ENCODE data around the gene LHX6. TPM values are rescaled to one million over a fixed set of nuclear protein-coding genes. Genes with fewer than 3 reads are reported as not detected.

The LHX6 gene
- total and polyA plus RNA-seq, 9 donors = 3.7 to 6.9 (median 5.8) TPM

- WGBS (ENCODE audit: insufficient coverage) = 35% methylated on average over 51 of the region's 51 CpGs
- no peak for DNase-seq
- H3K36me3 ChIP-seq (ENCODE audit: control insufficient read depth, insufficient read depth, low read length) = no peaks in the 10 kb centered on the region
- no peak overlapping the region for H3K27ac ChIP-seq (ENCODE audit: low read length)
- no peak overlapping the region for H3K4me3 ChIP-seq (ENCODE audit: low read length)
- peaks cover 94% of the 10 kb centered on the region for H3K27me3 ChIP-seq (ENCODE audit: control insufficient read depth, insufficient read depth, low read length)
- H3K4me1 ChIP-seq (ENCODE audit: control insufficient read depth, insufficient read depth, low read length) = peaks cover 27% of the 10 kb centered on the region
- no peaks in the 10 kb centered on the region for H3K9me3 ChIP-seq (replicated peaks; ENCODE audit: control insufficient read depth, low read depth, low read length)
Observed at GRCh38 chr9:122225312-122226141, 3.2 kb downstream of the LHX6 start.

DNA sequence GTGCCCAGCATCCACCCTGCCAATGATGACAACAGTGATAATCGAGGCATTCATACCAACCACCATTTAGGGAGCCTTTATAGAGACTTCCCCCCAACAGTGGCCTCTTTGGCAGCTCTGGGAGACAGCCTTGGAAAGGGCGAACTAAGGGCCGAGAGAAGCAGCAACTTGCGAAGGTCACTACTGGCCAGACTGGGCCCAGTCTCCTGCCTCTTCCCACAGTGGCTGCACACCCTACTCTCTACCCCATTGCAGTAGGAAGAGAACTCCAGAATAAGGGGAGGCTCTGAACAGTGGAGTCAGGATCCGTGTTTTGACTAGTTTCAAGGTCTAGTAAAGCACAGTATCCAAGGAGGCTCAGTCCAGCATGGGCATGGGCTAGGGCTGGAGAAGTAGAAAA, 5.3 kb downstream of the LHX6 start:
- Histone ChIP-seq H3K27me3 (ENCODE audit: control insufficient read depth, insufficient read depth, low read length) (peaks cover 98% of the 10 kb centered on the region), H3K4me1 (ENCODE audit: control insufficient read depth, insufficient read depth, low read length) (peaks cover 45% of the 10 kb centered on the region)

DNA sequence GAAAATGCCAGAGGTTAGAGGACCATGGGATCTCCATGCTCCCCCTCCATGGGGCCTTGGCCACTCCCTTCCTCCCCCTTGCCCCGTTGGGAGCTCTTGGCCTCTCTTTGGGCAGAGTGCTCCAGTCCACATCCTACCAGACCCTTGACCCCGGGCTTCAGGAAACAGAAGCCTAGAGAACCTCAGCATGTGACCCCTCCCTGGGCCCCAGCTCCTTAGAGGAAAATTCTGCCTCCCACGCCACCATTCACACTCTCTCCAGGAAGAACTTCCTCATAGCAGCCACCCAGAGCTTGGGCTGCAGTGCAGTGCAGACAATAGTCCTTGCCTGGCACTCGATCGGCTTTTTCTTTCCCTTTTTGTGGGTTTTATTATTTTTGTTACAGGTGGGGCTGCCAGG, 6.0 kb downstream of the LHX6 start:
- Histone ChIP-seq H3K9me3 (replicated peaks; ENCODE audit: control insufficient read depth, low read depth, low read length) (no peaks in the 10 kb centered on the region), H3K4me1 (ENCODE audit: control insufficient read depth, insufficient read depth, low read length) (peaks cover 43% of the 10 kb centered on the region), H3K36me3 (ENCODE audit: control insufficient read depth, insufficient read depth, low read length) (no peaks in the 10 kb centered on the region), H3K27ac (ENCODE audit: low read length) (no peak overlapping the region), H3K27me3 (ENCODE audit: control insufficient read depth, insufficient read depth, low read length) (peaks cover 99% of the 10 kb centered on the region), H3K4me3 (ENCODE audit: low read length) (no peak overlapping the region)
- no peak for DNase-seq
- WGBS (ENCODE audit: insufficient coverage) = 45% methylated on average over 2 of the region's 5 CpGs

More for the DNA sequence above, 5.3 kb downstream of the LHX6 start:
- Histone ChIP-seq H3K9me3 (replicated peaks; ENCODE audit: control insufficient read depth, low read depth, low read length) (no peaks in the 10 kb centered on the region), H3K36me3 (ENCODE audit: control insufficient read depth, insufficient read depth, low read length) (no peaks in the 10 kb centered on the region), H3K27ac (ENCODE audit: low read length) (no peak overlapping the region), H3K4me3 (ENCODE audit: low read length) (no peak overlapping the region)
- no CpG with 5 or more reads among the region's 5 CpGs for WGBS (ENCODE audit: insufficient coverage)
- no peak for DNase-seq

GRCh38 chr9:122221183-122221811, 7.5 kb downstream of the LHX6 start:
- Histone ChIP-seq H3K4me3 (ENCODE audit: low read length) (peak overlapping the region; percentile 21), H3K9me3 (replicated peaks; ENCODE audit: control insufficient read depth, low read depth, low read length) (no peaks in the 10 kb centered on the region), H3K27me3 (ENCODE audit: control insufficient read depth, insufficient read depth, low read length) (peaks cover 95% of the 10 kb centered on the region), H3K4me1 (ENCODE audit: control insufficient read depth, insufficient read depth, low read length) (peaks cover 35% of the 10 kb centered on the region), H3K36me3 (ENCODE audit: control insufficient read depth, insufficient read depth, low read length) (no peaks in the 10 kb centered on the region), H3K27ac (ENCODE audit: low read length) (no peak overlapping the region)
- WGBS (ENCODE audit: insufficient coverage) = 11% methylated on average over 18 of the region's 27 CpGs
- peak; percentile 47 for DNase-seq

DNA sequence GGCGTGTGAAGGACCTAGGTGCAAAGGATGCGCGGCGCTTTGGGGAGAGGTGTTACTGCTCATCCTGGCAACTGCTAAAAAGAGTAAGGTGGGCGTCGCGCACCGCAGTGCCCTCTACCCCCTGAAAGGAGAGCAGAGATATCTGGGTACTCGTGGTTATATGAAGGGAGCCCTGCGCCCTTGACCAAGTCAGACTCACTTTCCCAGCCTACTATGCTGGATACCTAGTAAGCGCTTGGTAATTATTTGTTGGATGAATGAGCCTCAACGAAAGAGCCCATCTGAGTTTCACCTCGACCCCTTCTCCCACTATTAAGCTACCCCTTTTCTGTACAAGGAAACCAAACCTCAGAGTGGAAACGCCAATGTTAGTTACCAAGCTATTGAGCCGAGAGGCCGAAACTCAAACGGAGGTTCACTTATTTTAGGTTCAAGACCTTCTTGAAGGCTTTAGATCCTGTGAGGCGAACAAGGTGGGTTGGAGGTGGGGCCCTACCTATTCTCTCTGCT, 8.0 kb downstream of the LHX6 start:
- 40% methylated on average over 4 of the region's 18 CpGs for WGBS (ENCODE audit: insufficient coverage)
- H3K4me1 ChIP-seq (ENCODE audit: control insufficient read depth, insufficient read depth, low read length) = peaks cover 35% of the 10 kb centered on the region
- H3K4me3 ChIP-seq (ENCODE audit: low read length) = peak overlapping the region; percentile 21
- H3K9me3 ChIP-seq (replicated peaks; ENCODE audit: control insufficient read depth, low read depth, low read length) = no peaks in the 10 kb centered on the region
- DNase-seq = no peak
- peaks cover 95% of the 10 kb centered on the region for H3K27me3 ChIP-seq (ENCODE audit: control insufficient read depth, insufficient read depth, low read length)
- H3K27ac ChIP-seq (ENCODE audit: low read length) = no peak overlapping the region
- no peaks in the 10 kb centered on the region for H3K36me3 ChIP-seq (ENCODE audit: control insufficient read depth, insufficient read depth, low read length)

DNA sequence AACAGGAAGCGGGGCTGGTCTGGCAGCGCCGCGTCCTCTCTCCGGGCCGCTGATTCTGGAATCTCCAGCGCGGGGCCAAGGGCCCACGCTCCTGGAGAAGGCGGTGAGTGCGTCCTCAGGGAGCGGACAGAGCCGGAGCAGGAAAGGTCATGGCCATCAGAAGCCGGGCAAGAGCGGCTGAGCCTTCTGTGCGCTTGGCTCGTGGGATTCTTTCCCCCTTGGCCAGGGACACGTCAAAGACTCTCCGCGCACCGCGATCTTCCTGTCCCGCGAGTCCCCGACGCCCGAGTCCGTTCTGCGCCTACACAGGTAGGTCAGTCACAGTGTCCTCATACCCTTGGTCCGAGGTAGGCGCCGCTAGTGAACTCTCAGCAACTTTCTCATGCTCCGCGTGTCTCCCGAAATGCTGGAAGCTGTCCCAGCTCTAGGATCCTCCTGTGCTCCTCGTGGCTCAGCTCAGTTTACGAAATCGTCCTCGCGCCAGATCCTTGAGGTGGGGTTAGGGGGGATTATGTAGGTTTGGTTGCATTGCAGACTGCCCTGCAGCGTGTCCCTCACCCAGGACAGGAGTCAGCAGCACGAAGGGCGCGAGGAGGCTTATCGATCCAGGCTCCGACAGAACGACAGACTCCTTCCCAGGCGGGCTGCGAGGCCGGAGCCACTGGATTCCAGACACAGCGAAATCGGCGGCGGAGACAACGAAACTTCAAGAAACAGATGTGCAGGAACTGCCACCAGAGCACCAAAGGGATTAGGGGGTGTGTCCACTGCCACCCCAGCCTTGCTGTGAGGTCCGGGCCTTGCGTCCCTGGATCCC, 8.7 kb downstream of the LHX6 start:
- WGBS (ENCODE audit: insufficient coverage) = 3% methylated on average over 50 of the region's 57 CpGs
- H3K9me3 ChIP-seq (replicated peaks; ENCODE audit: control insufficient read depth, low read depth, low read length) = no peaks in the 10 kb centered on the region
- peak overlapping the region; percentile 20 for H3K4me3 ChIP-seq (ENCODE audit: low read length)
- H3K36me3 ChIP-seq (ENCODE audit: control insufficient read depth, insufficient read depth, low read length) = no peaks in the 10 kb centered on the region
- H3K4me1 ChIP-seq (ENCODE audit: control insufficient read depth, insufficient read depth, low read length) = peaks cover 35% of the 10 kb centered on the region
- H3K27me3 ChIP-seq (ENCODE audit: control insufficient read depth, insufficient read depth, low read length) = peaks cover 94% of the 10 kb centered on the region
- peak; percentile 53 for DNase-seq
- H3K27ac ChIP-seq (ENCODE audit: low read length) = no peak overlapping the region

- H3K4me3 ChIP-seq (ENCODE audit: low read length) = peak overlapping the region; percentile 20
- H3K27me3 ChIP-seq (ENCODE audit: control insufficient read depth, insufficient read depth, low read length) = peaks cover 90% of the 10 kb centered on the region
- peak; percentile 39 for DNase-seq
- no peaks in the 10 kb centered on the region for H3K36me3 ChIP-seq (ENCODE audit: control insufficient read depth, insufficient read depth, low read length)
- peaks cover 39% of the 10 kb centered on the region for H3K4me1 ChIP-seq (ENCODE audit: control insufficient read depth, insufficient read depth, low read length)
- no peak overlapping the region for H3K27ac ChIP-seq (ENCODE audit: low read length)
- 2% methylated on average over 49 of the region's 59 CpGs for WGBS (ENCODE audit: insufficient coverage)
- no peaks in the 10 kb centered on the region for H3K9me3 ChIP-seq (replicated peaks; ENCODE audit: control insufficient read depth, low read depth, low read length)
Observed at GRCh38 chr9:122218935-122219855, 9.6 kb downstream of the LHX6 start.

- Histone ChIP-seq H3K4me1 (ENCODE audit: control insufficient read depth, insufficient read depth, low read length) (peaks cover 45% of the 10 kb centered on the region), H3K27me3 (ENCODE audit: control insufficient read depth, insufficient read depth, low read length) (peaks cover 89% of the 10 kb centered on the region), H3K4me3 (ENCODE audit: low read length) (no peak overlapping the region), H3K27ac (ENCODE audit: low read length) (no peak overlapping the region), H3K9me3 (replicated peaks; ENCODE audit: control insufficient read depth, low read depth, low read length) (no peaks in the 10 kb centered on the region), H3K36me3 (ENCODE audit: control insufficient read depth, insufficient read depth, low read length) (no peaks in the 10 kb centered on the region)
- 51% methylated on average over 5 of the region's 11 CpGs for whole genome bisulfite sequencing (ENCODE audit: insufficient coverage)
- DNase-seq = no peak
Observed at GRCh38 chr9:122218071-122218934, 10.5 kb downstream of the LHX6 start.

DNA sequence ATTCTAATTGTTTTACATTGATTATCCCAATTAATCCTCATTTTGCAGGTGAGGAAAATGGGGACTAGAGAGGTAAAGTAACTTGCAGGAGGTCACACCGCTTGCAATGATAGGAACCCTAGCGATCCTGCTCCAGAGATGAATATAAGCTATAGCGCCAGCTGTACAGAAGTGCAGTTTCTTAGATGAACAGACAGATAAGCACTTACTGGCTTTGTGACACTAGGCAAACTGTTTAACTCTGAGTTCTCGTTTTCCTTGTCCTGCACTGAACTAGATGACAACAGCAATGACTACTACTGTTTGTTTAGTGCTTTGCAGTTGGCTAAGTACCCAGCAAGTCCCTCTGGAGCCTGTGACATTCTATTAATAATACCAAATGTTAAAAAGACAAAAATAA, 11.1 kb downstream of the LHX6 start:
- Histone ChIP-seq H3K4me3 (ENCODE audit: low read length) (no peak overlapping the region), H3K36me3 (ENCODE audit: control insufficient read depth, insufficient read depth, low read length) (no peaks in the 10 kb centered on the region), H3K4me1 (ENCODE audit: control insufficient read depth, insufficient read depth, low read length) (peaks cover 44% of the 10 kb centered on the region), H3K27ac (ENCODE audit: low read length) (no peak overlapping the region), H3K9me3 (replicated peaks; ENCODE audit: control insufficient read depth, low read depth, low read length) (no peaks in the 10 kb centered on the region), H3K27me3 (ENCODE audit: control insufficient read depth, insufficient read depth, low read length) (peaks cover 90% of the 10 kb centered on the region)
- DNase-seq = no peak
- 43% methylated on average over 3 of the region's 4 CpGs for WGBS (ENCODE audit: insufficient coverage)
